GM18508 (cell line): Measurements from ENCODE around the gene ETV2.
"Not testable (repeated sequence)": the region's sequence is repeated elsewhere in the genome, so short reads cannot be mapped to it uniquely, and the experiment has no call there.

ENCODE experiments used
- ATAC-seq: cut with Tn5 transposase; IDR thresholded peaks from one replicate; pipeline ENCODE4 v1.9.1; 2021; ENCODE audit warnings: moderate number of reproducible peaks; ENCODE audit not compliant: insufficient read depth, unreplicated experiment

Gene ETV2

GRCh38 chr19:35654828-35655227, 13.3 kb downstream of the ETV2 start:
- ATAC-seq: not testable (repeated sequence)

DNA sequence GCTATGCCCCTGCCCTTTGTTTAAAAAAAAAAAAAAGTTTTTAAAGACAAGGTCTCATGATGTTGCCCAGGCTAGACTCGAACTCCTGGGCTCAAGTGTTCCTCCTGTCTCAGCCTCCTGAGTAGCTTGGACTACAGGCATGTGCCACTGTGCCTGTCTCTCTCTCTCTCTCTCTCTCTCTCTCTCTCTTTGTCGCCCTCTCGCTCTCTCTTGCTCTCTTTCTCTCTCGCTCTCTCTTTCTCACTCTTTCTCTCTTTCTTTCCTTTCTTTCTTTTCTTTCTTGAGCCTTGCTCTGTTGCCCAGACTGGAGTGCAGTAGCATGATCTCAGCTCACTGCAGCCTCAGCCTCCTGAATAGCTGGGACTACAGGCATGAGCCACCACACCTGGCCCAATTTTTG, 14.1 kb downstream of the ETV2 start:
- ATAC-seq: no peak

GRCh38 chr19:35656700-35657099, 15.2 kb downstream of the ETV2 start:
- no peak for ATAC-seq

DNA sequence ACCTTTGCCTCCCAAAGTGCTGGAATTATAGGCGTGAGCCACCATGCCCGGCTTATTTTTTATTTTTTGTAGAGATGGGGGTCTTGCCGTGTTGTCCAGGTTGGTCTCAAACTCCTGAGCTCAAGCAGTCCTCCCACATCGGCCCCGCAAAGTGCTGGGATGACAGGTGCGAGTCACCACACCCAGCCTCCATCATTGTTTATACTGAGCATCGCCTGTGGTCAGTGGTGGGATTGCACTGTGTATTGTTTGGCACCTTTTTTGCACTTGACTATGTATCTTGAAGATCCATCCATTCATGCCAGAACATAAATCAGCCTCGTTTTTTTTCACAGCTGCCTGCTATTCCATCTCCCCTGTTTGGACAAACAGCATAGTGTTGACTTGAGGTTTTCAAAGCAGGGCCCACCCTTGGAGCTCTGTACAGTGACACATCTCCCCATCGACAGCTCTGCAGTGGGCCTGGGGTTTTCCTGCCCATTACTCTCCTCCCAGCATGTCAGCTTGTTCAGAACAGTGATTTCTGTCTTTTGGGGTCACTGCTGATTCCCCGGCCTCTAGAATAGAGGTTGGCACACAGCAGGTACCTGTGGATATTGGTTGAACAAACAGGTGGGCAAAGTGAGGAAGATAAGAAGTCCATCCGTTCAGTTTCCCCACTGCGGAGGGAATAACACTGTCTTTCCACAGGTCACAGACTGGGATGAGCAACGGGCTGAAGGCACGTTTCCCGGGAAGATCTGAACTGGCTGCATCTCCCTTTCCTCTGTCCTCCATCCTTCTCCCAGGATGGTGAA, 16.6 kb downstream of the ETV2 start:
- no peak for ATAC-seq

- no peak for ATAC-seq
Measured at GRCh38 chr19:35661995-35662340, 20.4 kb downstream of the ETV2 start.

DNA sequence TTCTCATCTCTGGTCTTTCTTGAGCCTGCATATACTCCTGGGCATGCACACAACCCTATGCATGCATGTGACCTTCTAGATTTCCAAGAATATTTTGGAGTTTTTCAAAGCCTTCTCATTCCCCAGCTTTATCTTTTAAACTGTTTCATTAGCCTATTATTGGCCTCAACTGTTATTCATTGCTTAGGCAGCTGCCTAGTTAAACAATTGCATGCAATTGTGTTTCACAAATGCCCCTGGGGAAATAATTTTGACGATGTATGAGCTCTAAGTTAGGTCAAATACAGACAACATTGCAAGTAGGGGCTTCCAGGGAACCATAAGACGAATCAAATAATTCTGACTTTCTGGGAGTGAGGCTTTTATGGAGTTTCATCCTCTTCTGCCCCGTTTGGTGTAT, 22.4 kb downstream of the ETV2 start:
- ATAC-seq: no peak

- ATAC-seq: no peak
Measured at GRCh38 chr19:35665157-35665556, 23.6 kb downstream of the ETV2 start.

- ATAC-seq: no peak
Measured at GRCh38 chr19:35665604-35666003, 24.1 kb downstream of the ETV2 start.

GRCh38 chr19:35666251-35666913, 24.8 kb downstream of the ETV2 start, which contains the start of gene UPK1A:
Gene UPK1A, plus strand, starts transcription at chr19:35666517. Its CDS starts 296 bp downstream, at chr19:35666813.
- no peak for ATAC-seq

DNA sequence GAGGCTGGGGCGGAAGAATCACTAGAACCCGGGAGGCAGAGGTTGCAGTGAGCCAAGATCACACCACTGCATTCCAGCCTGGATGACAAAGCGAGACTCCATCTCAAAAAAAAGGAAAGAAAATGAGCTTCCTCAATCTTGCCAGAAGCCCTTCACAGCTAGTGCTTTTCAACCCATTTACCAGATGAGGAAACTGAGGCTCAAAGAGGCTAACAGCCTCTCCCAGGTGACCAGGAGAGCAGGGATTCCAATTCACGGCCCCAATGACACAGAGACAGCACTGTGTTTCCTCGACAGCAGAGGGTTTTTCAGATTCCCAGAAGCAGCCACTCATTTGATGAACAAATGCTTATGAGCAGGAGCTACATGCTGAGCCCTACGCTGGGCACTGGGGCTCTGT, 28.0 kb downstream of the ETV2 start:
- ATAC-seq: no peak

DNA sequence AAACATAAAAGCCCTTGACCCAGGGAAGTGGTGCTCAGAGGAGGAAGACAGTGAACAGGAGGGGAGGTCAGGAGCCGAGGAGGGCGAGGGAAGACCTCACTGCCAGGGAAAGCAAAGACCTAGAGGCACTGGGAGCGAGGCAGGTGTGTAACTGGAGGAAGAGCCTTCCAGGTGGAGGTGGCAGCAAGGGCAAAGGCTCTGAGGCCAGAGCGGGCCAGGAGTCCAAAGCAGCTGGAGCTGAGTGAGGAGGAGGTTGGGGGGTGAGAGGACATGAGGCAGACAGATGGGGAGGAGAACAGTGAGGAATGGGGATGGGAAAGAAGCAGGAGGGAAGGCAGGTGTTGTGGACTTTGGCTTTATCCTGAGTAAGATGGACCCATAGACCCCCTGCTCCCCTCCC, 28.4 kb downstream of the ETV2 start:
- no peak for ATAC-seq

DNA sequence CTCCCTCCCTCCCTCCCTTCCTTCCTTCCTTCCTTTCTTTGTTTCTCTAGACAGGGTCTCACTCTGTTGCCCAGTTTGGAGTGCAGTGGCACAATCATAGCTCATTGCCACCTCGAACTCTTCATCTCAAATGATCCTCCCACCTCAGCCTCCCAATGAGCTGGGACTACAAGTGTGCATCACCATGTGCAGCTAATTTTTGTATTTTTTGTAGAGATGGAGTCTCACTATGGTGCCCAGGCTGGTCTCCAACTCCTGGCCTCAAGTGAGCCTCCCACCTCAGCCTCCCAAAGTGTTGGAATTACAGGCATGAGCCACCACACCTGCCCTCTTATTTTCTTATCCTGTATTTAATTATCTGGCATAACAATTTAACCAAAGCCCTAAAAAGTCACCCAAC, 29.1 kb downstream of the ETV2 start:
- no peak for ATAC-seq

- ATAC-seq: no peak
Measured at GRCh38 chr19:35671818-35672217, 30.3 kb downstream of the ETV2 start.

GRCh38 chr19:35673121-35673804, 31.7 kb downstream of the ETV2 start:
- no peak for ATAC-seq

- ATAC-seq: no peak
Measured at GRCh38 chr19:35675589-35676140, 34.1 kb downstream of the ETV2 start.

- no peak for ATAC-seq
Measured at GRCh38 chr19:35689836-35690235, 48.3 kb downstream of the ETV2 start.

GRCh38 chr19:35691106-35691505, 49.6 kb downstream of the ETV2 start:
- ATAC-seq: not testable (repeated sequence)

GRCh38 chr19:35692010-35692409, 50.5 kb downstream of the ETV2 start:
- no peak for ATAC-seq

DNA sequence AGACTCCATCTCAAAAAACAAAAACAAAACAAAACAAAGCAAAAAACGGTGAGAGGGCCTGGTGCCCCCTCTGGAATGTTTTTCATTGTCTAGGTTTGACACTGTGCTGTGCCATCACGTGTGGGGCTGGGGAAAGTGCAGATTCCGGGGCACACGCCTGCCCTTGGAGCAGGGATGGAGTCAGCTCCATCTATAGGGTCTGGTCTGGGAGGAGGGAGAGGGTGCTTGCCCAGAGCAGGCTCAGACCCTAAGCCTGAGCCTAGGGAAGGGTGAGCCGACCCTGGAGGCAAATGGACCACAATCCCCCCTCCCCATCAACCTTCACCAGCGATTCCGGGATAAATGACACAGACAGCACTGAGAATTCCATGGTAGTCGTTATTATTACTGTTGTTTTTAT, 51.9 kb downstream of the ETV2 start:
- no peak for ATAC-seq

DNA sequence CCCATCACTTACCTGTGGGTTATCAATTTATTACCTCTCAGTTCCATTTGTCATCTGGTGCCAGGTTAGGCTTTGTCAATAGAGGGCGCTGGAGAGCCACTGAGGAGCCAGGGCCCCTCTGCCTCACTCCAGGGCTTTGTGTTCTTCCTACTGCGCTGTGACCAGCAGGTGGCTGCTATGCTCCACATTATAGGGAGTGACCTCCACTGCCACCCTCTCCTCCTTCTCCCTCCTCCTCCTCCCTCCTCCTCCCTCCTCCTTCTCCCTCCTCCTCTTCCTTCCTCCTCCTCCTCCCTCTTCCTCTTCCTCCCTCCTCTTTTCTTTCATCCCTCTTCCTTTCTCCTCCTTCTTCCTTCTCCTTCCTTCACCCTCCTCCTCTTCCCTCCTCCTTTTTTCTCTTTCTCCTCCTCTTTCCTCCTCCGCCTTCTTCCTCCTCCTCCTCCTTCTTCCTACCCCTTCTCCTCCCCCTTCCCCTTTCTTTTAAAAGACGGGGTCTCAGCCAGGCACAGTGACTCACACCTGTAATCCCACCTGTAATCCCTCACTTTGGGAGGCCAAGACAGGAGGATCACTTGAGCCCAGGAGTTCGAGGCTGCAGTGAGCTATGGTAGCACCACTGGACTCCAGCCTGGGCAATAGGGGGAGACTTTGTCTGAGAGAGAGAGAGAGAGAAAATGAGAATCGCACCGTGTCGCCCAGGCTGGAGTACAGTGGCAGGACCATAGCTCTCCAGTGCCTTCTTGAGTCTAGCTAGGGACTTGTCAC, 52.5 kb downstream of the ETV2 start:
- no peak for ATAC-seq
